Esophagus mucosa (tissue), 1 donor: ENCODE results near the gene UBE2J1. TPM values are rescaled to one million over a fixed set of nuclear protein-coding genes. Genes with fewer than 3 reads are reported as not detected.
"Not testable (repeated sequence)": the region's sequence is repeated elsewhere in the genome, so short reads cannot be mapped to it uniquely, and the experiment has no call there.

Experiments
- ATAC-seq: fragments of 200-7000 bp; cut with Tn5 transposase; one replicate; pipeline ENCODE4 v1.9.1; 2020
- total RNA-seq: library from RNA; stranded (reverse); gene quantifications from one replicate; pipeline ENCODE4 v1.2.4, GENCODE V29; 2023
- donor health status: DM: yes; HTN: yes; CAD: no.

The UBE2J1 gene
- 22.6 TPM for total RNA-seq

- ATAC-seq: peak; percentile 98
Observed at GRCh38 chr6:89352278-89353117, at the start of gene UBE2J1. Gene UBE2J1 (minus strand): TSS chr6:89352722. CDS start chr6:89352569, 153 bp downstream.

GRCh38 chr6:89400912-89401399 lies 48.4 kb upstream of the UBE2J1 start:
- peak; percentile 72 for ATAC-seq

- ATAC-seq: no peak
Observed at GRCh38 chr6:89400050-89400449, 47.5 kb upstream of the UBE2J1 start.

GRCh38 chr6:89398762-89399525 lies 46.4 kb upstream of the UBE2J1 start:
- ATAC-seq: no peak

- not testable (repeated sequence) for ATAC-seq
Observed at GRCh38 chr6:89397884-89398283, 45.4 kb upstream of the UBE2J1 start.

GRCh38 chr6:89393659-89394058 lies 41.1 kb upstream of the UBE2J1 start:
- ATAC-seq: no peak

- ATAC-seq: no peak
Observed at GRCh38 chr6:89392823-89393222, 40.3 kb upstream of the UBE2J1 start.

- no peak for ATAC-seq
Observed at GRCh38 chr6:89388846-89389245, 36.3 kb upstream of the UBE2J1 start.

GRCh38 chr6:89387516-89388201 lies 35.1 kb upstream of the UBE2J1 start:
- no peak for ATAC-seq

GRCh38 chr6:89386917-89387491 lies 34.5 kb upstream of the UBE2J1 start:
- ATAC-seq: no peak

GRCh38 chr6:89385846-89386245 lies 33.3 kb upstream of the UBE2J1 start:
- no peak for ATAC-seq

- ATAC-seq: peak; percentile 99
Observed at GRCh38 chr6:89385156-89385667, 32.7 kb upstream of the UBE2J1 start.

GRCh38 chr6:89381031-89381430 lies 28.5 kb upstream of the UBE2J1 start:
- ATAC-seq: no peak

GRCh38 chr6:89379281-89379680 lies 26.8 kb upstream of the UBE2J1 start:
- no peak for ATAC-seq

- no peak for ATAC-seq
Observed at GRCh38 chr6:89378628-89379027, 26.1 kb upstream of the UBE2J1 start.

- ATAC-seq: peak; percentile 95
Observed at GRCh38 chr6:89375427-89376267, 23.1 kb upstream of the UBE2J1 start.

- ATAC-seq: no peak
Observed at GRCh38 chr6:89372506-89372901, 20.0 kb upstream of the UBE2J1 start.

- peak; percentile 75 for ATAC-seq
Observed at GRCh38 chr6:89371849-89372505, 19.5 kb upstream of the UBE2J1 start.

- ATAC-seq: peak; percentile 81
Observed at GRCh38 chr6:89368999-89369398, 16.5 kb upstream of the UBE2J1 start.

- ATAC-seq: peak; percentile 62
Observed at GRCh38 chr6:89368107-89368506, 15.6 kb upstream of the UBE2J1 start.

- no peak for ATAC-seq
Observed at GRCh38 chr6:89364586-89364985, 12.1 kb upstream of the UBE2J1 start.
